HEK293T (cell line): Measurements from ENCODE around the gene CPTP.

Source experiments
- CTCF ChIA-PET: fragments of 350-600 bp; formaldehyde crosslinking; extraction: SDS; loops from one replicate; lab custom pipeline; 2021; ENCODE audit warnings: antibody characterized with exemption, inconsistent platforms; lab: Yijun Ruan, JAX
- POLR2A ChIA-PET: fragments of 350-600 bp; formaldehyde crosslinking; extraction: SDS; loops from one replicate; lab custom pipeline; 2020; ENCODE audit warnings: antibody characterized with exemption, inconsistent platforms; lab: Yijun Ruan, JAX
- DNase-seq: peaks from one replicate; pipeline ENCODE4 v3.0.0; 2012; ENCODE audit warnings: mixed read lengths; ENCODE audit errors: extremely low spot score
- ARNT ChIP-seq: fragments of 450-650 bp; IDR thresholded peaks from 2 replicates; pipeline ENCODE4 v1.6.1; 2017; ENCODE audit warnings: mild to moderate bottlenecking
- BHLHE40 ChIP-seq: fragments of 450-650 bp; IDR thresholded peaks from 2 replicates; pipeline ENCODE4 v1.6.1; 2016; ENCODE audit warnings: mild to moderate bottlenecking, moderate library complexity, borderline replicate concordance
- CTBP1 ChIP-seq: fragments of 450-650 bp; IDR thresholded peaks from 2 replicates; pipeline ENCODE4 v1.6.1; 2016; ENCODE audit warnings: borderline replicate concordance
- ELF4 ChIP-seq: fragments of 450-650 bp; IDR thresholded peaks from 2 replicates; pipeline ENCODE4 v1.6.1; 2017; ENCODE audit warnings: antibody characterized with exemption
- FOXA1 ChIP-seq: fragments of 450-650 bp; IDR thresholded peaks from 2 replicates; pipeline ENCODE4 v1.6.1; 2016; ENCODE audit warnings: mild to moderate bottlenecking
- FOXK2 ChIP-seq: fragments of 450-650 bp; IDR thresholded peaks from 2 replicates; pipeline ENCODE4 v1.6.1; 2016; ENCODE audit warnings: mild to moderate bottlenecking
- FOXM1 ChIP-seq: fragments of 450-650 bp; IDR thresholded peaks from 2 replicates; pipeline ENCODE4 v1.6.1; 2017; ENCODE audit warnings: mild to moderate bottlenecking, borderline replicate concordance
- HDGF ChIP-seq: fragments of 450-650 bp; IDR thresholded peaks from 2 replicates; pipeline ENCODE4 v1.6.1; 2017; ENCODE audit warnings: antibody characterized with exemption, borderline replicate concordance
- L3MBTL2 ChIP-seq: fragments of 450-650 bp; conservative IDR thresholded peaks from 2 replicates; pipeline ENCODE4 v1.6.1; 2016; ENCODE audit warnings: mild to moderate bottlenecking
- LEF1 ChIP-seq: fragments of 450-650 bp; IDR thresholded peaks from 2 replicates; pipeline ENCODE4 v1.6.1; 2017; ENCODE audit warnings: mild to moderate bottlenecking, borderline replicate concordance
- NFRKB ChIP-seq: fragments of 450-650 bp; IDR thresholded peaks from 2 replicates; pipeline ENCODE4 v1.6.1; 2016; ENCODE audit warnings: mild to moderate bottlenecking, moderate library complexity
- SP1 ChIP-seq: fragments of 450-650 bp; IDR thresholded peaks from 2 replicates; pipeline ENCODE4 v1.6.1; 2017
- SUZ12 ChIP-seq: fragments of 450-650 bp; IDR thresholded peaks from 2 replicates; pipeline ENCODE4 v1.6.1; 2016; ENCODE audit warnings: mild to moderate bottlenecking
- TARDBP ChIP-seq: fragments of 450-650 bp; IDR thresholded peaks from 2 replicates; pipeline ENCODE4 v1.6.1; 2016
- ZNF384 ChIP-seq: fragments of 450-650 bp; IDR thresholded peaks from 2 replicates; pipeline ENCODE4 v1.6.1; 2016
- TF ChIP-seq, protein P1 (sequence below): fragments of 450-650 bp; IDR thresholded peaks from 2 replicates; pipeline ENCODE4 v1.6.1; 2016

CPTP gene

DNA sequence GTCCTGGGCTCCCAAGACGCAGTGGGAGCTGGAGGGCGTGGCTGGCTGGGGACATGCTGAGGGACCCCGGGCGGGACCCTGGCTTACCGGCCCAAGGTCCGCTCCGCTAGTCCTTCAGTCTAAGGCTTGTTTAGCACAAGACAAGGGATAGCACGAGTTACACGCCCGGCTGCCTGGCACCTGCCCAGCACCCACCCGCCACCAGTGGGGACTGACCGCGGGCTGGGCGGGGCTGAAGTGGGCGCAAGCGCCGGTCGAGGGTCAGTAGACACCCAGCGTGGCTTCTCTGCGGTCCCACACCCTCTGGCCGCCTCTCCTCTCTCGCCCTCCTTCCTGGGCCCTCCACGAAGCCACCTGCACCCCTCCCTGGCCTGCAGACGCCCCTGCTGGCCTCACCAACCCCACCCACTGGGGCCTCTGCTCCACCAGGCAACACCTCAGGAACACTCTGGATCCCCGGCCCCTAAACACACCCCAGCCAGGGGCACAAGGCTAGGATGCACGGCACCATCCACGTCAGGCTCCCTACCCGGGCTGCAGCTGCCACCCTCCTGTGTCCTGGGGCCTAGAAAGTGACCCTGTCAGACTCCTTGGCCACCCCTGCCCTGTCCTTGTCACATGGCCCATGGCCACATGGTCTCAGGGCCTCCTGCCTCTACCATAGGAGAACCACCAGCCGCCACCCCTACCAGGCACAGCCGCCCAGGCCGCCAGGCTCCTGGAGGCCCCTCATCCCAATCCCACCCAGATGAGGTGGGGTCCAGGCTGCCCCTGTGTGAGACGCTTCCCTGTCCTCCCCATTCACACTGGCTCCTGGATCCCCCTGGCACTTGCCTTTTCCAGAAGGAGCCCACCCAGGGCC lies 12.6 kb downstream of the CPTP start:
- TF ChIP-seq ARNT (no peak), SP1 (no peak), L3MBTL2 (no peak), ELF4 (no peak), LEF1 (no peak), CTBP1 (no peak), ZNF384 (no peak), NFRKB (no peak), FOXK2 (no peak), HDGF (no peak), BHLHE40 (no peak)
- DNase-seq, result no peak
- ChIA-PET CTCF (no interaction called here), POLR2A (interaction anchor here (0.9 to 1.1 kb wide), 2 partner anchors 10 to 11 kb away, joined by 3 to 4 read pairs; no protein-coding TSS in a partner anchor)

GRCh38 chr1:1337793-1338147 lies 13.2 kb downstream of the CPTP start:
- CTCF ChIA-PET, result no interaction called here
- TF ChIP-seq CTBP1 (no peak), FOXM1 (no peak), LEF1 (no peak), ZNF384 (no peak), FOXA1 (no peak), SP1 (no peak), L3MBTL2 (no peak), SUZ12 (no peak), NFRKB (no peak), HDGF (no peak), ARNT (no peak), ELF4 (no peak), TARDBP (no peak), BHLHE40 (no peak), FOXK2 (no peak)
- TF ChIP-seq, protein P1, sequence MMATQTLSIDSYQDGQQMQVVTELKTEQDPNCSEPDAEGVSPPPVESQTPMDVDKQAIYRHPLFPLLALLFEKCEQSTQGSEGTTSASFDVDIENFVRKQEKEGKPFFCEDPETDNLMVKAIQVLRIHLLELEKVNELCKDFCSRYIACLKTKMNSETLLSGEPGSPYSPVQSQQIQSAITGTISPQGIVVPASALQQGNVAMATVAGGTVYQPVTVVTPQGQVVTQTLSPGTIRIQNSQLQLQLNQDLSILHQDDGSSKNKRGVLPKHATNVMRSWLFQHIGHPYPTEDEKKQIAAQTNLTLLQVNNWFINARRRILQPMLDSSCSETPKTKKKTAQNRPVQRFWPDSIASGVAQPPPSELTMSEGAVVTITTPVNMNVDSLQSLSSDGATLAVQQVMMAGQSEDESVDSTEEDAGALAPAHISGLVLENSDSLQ, result no peak
- POLR2A ChIA-PET, result interaction anchor here (1.1 kb wide), 1 partner anchor 10 kb away, joined by 3 read pairs; no protein-coding TSS in a partner anchor
- peak; percentile 61 for DNase-seq

DNA sequence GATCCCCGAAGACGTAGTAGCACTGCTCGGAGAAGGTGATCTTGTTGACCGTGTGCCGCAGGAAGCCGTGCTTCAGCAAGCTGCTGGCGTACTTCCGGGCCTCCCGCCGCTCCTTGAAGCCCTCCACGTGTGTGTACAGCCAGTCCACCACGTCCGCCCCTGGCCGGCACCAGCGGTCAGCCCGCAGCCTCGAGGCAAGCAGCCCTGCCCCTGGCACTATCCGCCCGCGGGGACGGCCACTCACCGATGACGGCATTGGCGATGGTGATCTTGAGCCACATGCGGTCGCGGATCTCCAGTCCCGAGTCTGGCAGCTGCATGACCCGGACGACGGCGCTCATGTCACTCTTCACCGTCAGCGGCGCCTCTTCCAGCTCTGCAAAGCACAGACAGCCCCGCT lies 13.7 kb downstream of the CPTP start:
- POLR2A ChIA-PET, result interaction anchor here (1.1 kb wide), 1 partner anchor 10 kb away, joined by 3 read pairs; no protein-coding TSS in a partner anchor
- no peak for DNase-seq
- TF ChIP-seq NFRKB, result no peak
- no peak for TF ChIP-seq LEF1
- no peak for TF ChIP-seq ARNT
- no peak for TF ChIP-seq ZNF384
- TF ChIP-seq ELF4, result no peak
- no peak for TF ChIP-seq HDGF
- TF ChIP-seq FOXK2, result no peak
- no peak for TF ChIP-seq BHLHE40
- CTCF ChIA-PET, result no interaction called here

DNA sequence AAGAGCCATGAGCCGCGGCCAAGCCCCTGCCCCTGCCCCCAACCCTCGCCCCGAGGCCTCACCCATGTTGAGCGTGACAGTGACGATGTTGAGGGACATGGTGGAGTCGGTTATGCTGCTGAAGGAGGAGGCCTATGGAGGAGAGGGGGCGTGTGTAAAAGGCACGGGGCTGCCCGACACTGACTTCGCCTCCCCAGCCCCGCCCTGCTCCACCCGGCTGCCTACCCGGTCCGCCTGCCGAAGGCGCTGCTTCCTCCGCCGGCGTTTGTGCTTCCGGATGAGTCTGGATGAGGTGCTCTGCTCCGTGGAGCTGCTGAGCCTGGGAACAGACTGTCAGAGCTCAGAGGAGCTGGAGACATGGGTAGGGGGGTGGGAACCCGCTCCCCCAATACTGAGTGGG lies 15.6 kb downstream of the CPTP start:
- DNase-seq, result no peak
- ChIA-PET POLR2A (no interaction called here), CTCF (no interaction called here)
- TF ChIP-seq BHLHE40 (no peak), ARNT (no peak), FOXA1 (no peak), SUZ12 (no peak), L3MBTL2 (no peak), TARDBP (no peak), HDGF (no peak), ELF4 (no peak), FOXK2 (no peak), CTBP1 (no peak), SP1 (no peak)
- TF ChIP-seq, protein P1, result no peak

DNA sequence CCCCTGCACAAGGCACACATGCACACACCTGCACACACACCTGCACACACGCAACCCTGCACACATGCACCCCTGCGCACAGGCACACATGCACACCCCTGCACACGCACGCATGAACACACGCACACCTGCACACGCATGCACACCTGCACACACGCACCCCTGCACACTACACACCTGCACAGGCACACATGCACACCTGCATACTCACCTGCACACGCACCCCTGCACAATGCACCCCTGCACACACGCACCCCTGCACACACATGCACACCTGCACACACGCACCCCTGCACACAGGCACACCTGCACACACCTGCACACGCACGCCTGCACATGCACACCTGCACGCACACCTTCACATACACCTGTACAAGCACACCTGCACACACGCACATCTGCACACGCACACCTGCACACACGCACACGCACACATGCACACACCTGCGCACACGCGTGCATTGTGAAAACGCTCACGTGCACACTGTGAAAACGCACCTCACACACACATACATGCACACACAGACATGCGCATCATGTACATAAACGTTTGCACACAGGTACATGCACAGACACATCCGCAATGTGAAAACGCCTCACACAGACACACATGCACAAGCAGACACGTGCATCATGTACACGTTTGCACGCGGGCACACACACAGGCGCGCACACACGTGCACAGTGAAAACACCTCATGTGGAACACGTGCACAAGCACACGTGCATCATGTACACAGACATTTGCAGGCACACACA lies 16.4 kb downstream of the CPTP start:
- TF ChIP-seq L3MBTL2, result no peak
- TF ChIP-seq TARDBP, result peak; percentile 66
- POLR2A ChIA-PET, result no interaction called here
- no peak for DNase-seq
- CTCF ChIA-PET, result no interaction called here

DNA sequence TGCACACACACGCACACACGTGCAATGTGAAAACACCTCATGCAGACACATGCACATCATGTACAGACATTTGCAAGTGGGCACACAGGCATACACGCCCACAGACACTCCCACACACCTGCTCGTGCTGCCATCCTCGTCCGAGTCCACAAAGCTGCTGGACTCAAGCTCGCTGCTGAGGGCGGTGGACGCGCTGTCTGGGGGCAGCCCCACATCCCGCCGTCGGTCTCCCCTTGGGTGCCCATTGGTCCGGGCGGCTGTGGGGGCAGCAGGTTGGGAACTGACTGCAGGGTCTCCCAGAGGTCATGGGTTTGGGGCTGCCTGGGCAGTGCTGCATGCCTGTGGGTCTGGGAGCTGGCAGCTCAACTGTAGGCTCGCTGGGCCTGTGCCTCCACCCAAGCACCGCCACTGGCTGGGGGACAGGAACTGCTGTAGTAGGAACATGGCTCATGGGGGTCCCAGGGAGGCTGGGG lies 17.0 kb downstream of the CPTP start:
- POLR2A ChIA-PET, result no interaction called here
- CTCF ChIA-PET, result no interaction called here

More for the DNA sequence above, 17.0 kb downstream of the CPTP start:
- DNase-seq, result no peak
- TF ChIP-seq ZNF384 (no peak), L3MBTL2 (no peak), FOXA1 (no peak), SUZ12 (no peak), HDGF (no peak), TARDBP (no peak)
